Measurements from ENCODE around the gene SOBP. TPM values are rescaled to one million over a fixed set of nuclear protein-coding genes. Genes with fewer than 3 reads are reported as not detected.

The SOBP gene
- total RNA-seq, 1 donor from 2014 or later, result 16.1 TPM

DNA sequence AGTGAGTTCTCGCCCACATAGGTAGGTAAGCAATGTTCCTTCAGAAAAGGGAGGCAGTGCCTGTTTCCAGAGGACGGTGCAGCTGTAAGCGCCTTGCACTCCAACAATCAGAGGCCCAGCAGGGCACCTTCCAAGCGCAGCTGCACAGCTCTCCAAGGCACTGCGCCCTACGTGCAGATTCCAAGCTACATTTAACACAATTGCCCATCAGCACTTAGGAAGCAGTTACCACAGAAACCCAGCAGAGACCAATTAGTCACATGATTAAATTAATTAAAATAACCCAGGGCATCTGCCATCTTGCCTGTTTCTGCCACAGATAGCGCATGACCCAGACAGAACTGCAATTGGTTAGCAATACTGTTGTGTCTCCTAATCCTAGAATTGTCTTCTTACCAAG lies 65.5 kb downstream of the SOBP start:
- H3K4me3 Mint-ChIP-seq (ENCODE audit: unreplicated experiment), result no peak overlapping the region
- no peaks in the 10 kb centered on the region for H3K36me3 Mint-ChIP-seq (ENCODE audit: unreplicated experiment)
- peaks cover 7% of the 10 kb centered on the region for H3K9me3 Mint-ChIP-seq (ENCODE audit: unreplicated experiment)
- H3K27me3 Mint-ChIP-seq (ENCODE audit: unreplicated experiment), result peaks cover 2% of the 10 kb centered on the region
- peak; percentile 30 for DNase-seq
- peak overlapping the region; percentile 65 for H3K27ac Mint-ChIP-seq (ENCODE audit: unreplicated experiment)
- TF ChIP-seq, protein P1, sequence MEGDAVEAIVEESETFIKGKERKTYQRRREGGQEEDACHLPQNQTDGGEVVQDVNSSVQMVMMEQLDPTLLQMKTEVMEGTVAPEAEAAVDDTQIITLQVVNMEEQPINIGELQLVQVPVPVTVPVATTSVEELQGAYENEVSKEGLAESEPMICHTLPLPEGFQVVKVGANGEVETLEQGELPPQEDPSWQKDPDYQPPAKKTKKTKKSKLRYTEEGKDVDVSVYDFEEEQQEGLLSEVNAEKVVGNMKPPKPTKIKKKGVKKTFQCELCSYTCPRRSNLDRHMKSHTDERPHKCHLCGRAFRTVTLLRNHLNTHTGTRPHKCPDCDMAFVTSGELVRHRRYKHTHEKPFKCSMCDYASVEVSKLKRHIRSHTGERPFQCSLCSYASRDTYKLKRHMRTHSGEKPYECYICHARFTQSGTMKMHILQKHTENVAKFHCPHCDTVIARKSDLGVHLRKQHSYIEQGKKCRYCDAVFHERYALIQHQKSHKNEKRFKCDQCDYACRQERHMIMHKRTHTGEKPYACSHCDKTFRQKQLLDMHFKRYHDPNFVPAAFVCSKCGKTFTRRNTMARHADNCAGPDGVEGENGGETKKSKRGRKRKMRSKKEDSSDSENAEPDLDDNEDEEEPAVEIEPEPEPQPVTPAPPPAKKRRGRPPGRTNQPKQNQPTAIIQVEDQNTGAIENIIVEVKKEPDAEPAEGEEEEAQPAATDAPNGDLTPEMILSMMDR (IDR thresholded peaks at IDR 0.05; ENCODE audit: partially characterized antibody, unreplicated experiment), result no peak
- peaks cover 17% of the 10 kb centered on the region for H3K4me1 Mint-ChIP-seq (ENCODE audit: low read depth, unreplicated experiment)

GRCh38 chr6:107556082-107556481 lies 66.2 kb downstream of the SOBP start:
- DNase-seq, result no peak
- peaks cover 17% of the 10 kb centered on the region for H3K4me1 Mint-ChIP-seq (ENCODE audit: low read depth, unreplicated experiment)
- no peaks in the 10 kb centered on the region for H3K36me3 Mint-ChIP-seq (ENCODE audit: unreplicated experiment)
- H3K4me3 Mint-ChIP-seq (ENCODE audit: unreplicated experiment), result no peak overlapping the region
- H3K27ac Mint-ChIP-seq (ENCODE audit: unreplicated experiment), result peak overlapping the region; percentile 66
- TF ChIP-seq, protein P1 (IDR thresholded peaks at IDR 0.05; ENCODE audit: partially characterized antibody, unreplicated experiment), result no peak
- H3K27me3 Mint-ChIP-seq (ENCODE audit: unreplicated experiment), result peaks cover 2% of the 10 kb centered on the region
- peaks cover 7% of the 10 kb centered on the region for H3K9me3 Mint-ChIP-seq (ENCODE audit: unreplicated experiment)

GRCh38 chr6:107557698-107558097 lies 67.8 kb downstream of the SOBP start:
- Mint-ChIP-seq H3K27ac (ENCODE audit: unreplicated experiment) (no peak overlapping the region), H3K4me1 (ENCODE audit: low read depth, unreplicated experiment) (peaks cover 18% of the 10 kb centered on the region), H3K36me3 (ENCODE audit: unreplicated experiment) (no peaks in the 10 kb centered on the region), H3K4me3 (ENCODE audit: unreplicated experiment) (no peak overlapping the region), H3K9me3 (ENCODE audit: unreplicated experiment) (peaks cover 7% of the 10 kb centered on the region), H3K27me3 (ENCODE audit: unreplicated experiment) (peaks cover 2% of the 10 kb centered on the region)
- TF ChIP-seq, protein P1 (IDR thresholded peaks at IDR 0.05; ENCODE audit: partially characterized antibody, unreplicated experiment), result no peak
- DNase-seq, result no peak

DNA sequence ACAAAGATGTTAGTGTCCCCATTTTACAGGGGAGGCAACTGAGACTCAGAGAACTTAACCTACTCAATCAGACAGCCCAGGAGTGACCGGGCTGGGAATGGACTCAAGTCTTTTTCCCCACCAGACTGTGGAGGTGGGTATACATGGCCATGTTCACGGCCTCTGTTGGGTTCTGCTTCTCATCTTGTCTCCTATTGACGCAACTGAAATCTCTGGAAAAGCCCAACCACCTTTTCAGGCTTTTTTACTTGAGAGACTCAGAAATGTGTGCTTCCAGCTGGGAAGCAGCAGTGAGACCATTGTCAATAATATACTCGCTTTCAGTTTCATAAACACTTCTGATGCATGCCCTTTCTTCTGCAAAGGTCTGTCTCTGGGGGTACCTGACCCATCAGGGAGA lies 70.7 kb downstream of the SOBP start:
- Mint-ChIP-seq H3K27ac (ENCODE audit: unreplicated experiment) (no peak overlapping the region), H3K36me3 (ENCODE audit: unreplicated experiment) (no peaks in the 10 kb centered on the region), H3K27me3 (ENCODE audit: unreplicated experiment) (no peaks in the 10 kb centered on the region), H3K4me3 (ENCODE audit: unreplicated experiment) (no peak overlapping the region), H3K4me1 (ENCODE audit: low read depth, unreplicated experiment) (peaks cover 25% of the 10 kb centered on the region), H3K9me3 (ENCODE audit: unreplicated experiment) (peaks cover 3% of the 10 kb centered on the region)
- TF ChIP-seq, protein P1 (IDR thresholded peaks at IDR 0.05; ENCODE audit: partially characterized antibody, unreplicated experiment), result no peak
- DNase-seq, result no peak

DNA sequence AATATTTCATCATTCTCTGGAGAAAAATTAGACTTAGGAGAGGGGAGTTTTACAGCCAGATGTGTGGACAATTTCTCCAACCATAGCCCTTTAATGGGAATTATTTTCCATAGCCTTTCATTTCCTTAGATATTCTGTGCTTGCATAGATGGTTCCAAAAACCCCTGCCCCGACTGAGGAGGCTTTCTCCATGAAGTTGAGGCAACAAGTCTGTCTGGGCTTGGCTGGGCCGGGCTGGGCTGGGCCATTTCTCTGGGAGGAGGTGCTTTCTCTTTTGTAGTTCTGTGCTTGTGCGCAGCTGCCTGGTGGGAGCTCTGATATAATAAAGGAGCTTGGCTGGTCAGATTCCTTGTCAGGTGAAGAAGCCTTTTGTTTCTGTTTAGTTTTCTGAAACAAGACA lies 71.4 kb downstream of the SOBP start:
- TF ChIP-seq, protein P1 (IDR thresholded peaks at IDR 0.05; ENCODE audit: partially characterized antibody, unreplicated experiment), result no peak
- DNase-seq, result no peak
- no peaks in the 10 kb centered on the region for H3K27me3 Mint-ChIP-seq (ENCODE audit: unreplicated experiment)
- no peaks in the 10 kb centered on the region for H3K36me3 Mint-ChIP-seq (ENCODE audit: unreplicated experiment)
- peaks cover 21% of the 10 kb centered on the region for H3K4me1 Mint-ChIP-seq (ENCODE audit: low read depth, unreplicated experiment)
- H3K9me3 Mint-ChIP-seq (ENCODE audit: unreplicated experiment), result peaks cover 3% of the 10 kb centered on the region
- H3K4me3 Mint-ChIP-seq (ENCODE audit: unreplicated experiment), result no peak overlapping the region
- H3K27ac Mint-ChIP-seq (ENCODE audit: unreplicated experiment), result no peak overlapping the region
